Neural crest cell (in vitro differentiated cells): ENCODE data around the gene CLRN1. TPM values are rescaled to one million over a fixed set of nuclear protein-coding genes. Genes with fewer than 3 reads are reported as not detected.

ENCODE experiments used
- DNase-seq: peaks from one replicate; pipeline ENCODE4 v3.0.0; 2021; ENCODE audit warnings: low read depth, mixed read lengths, low spot score
- H3K27ac Mint-ChIP-seq: one replicate; pipeline ENCODE4 v1.8.0; 2021; ENCODE audit warnings: mild to moderate bottlenecking, mixed read lengths; ENCODE audit not compliant: unreplicated experiment
- H3K27me3 Mint-ChIP-seq: 2 replicates; pipeline ENCODE4 v1.8.0; 2021; ENCODE audit warnings: low read depth, mild to moderate bottlenecking, mixed read lengths
- H3K36me3 Mint-ChIP-seq: 2 replicates; pipeline ENCODE4 v1.8.0; 2021; ENCODE audit warnings: low read depth, mild to moderate bottlenecking, mixed read lengths
- H3K4me1 Mint-ChIP-seq: 2 replicates; pipeline ENCODE4 v1.8.0; 2021; ENCODE audit warnings: mixed read lengths
- H3K4me3 Mint-ChIP-seq: one replicate; pipeline ENCODE4 v1.8.0; 2021; ENCODE audit warnings: mild to moderate bottlenecking, mixed read lengths
- H3K9me3 Mint-ChIP-seq: 2 replicates; pipeline ENCODE4 v1.8.0; 2021; ENCODE audit warnings: mixed read lengths
- CTCF ChIP-seq: fragments of 200-600 bp; sonication (generic); conservative IDR thresholded peaks from 2 replicates; pipeline ENCODE4 v1.5.0; 2021; ENCODE audit warnings: antibody characterized with exemption, mild to moderate bottlenecking
- total RNA-seq: library from RNA; stranded (reverse); gene quantifications from 2 replicates; pipeline ENCODE4 v1.2.1, GENCODE V29; 2021

The CLRN1 gene
- total RNA-seq, 1 donor from 2014 or later, result not detected

GRCh38 chr3:150975086-150975991 lies 2.8 kb upstream of the CLRN1 start:
- Mint-ChIP-seq H3K9me3 (no peaks in the 10 kb centered on the region), H3K27me3 (no peaks in the 10 kb centered on the region), H3K36me3 (no peaks in the 10 kb centered on the region), H3K4me1 (peaks cover 43% of the 10 kb centered on the region), H3K4me3 (no peak overlapping the region), H3K27ac (peak overlapping the region; percentile 13)
- DNase-seq, result no peak
- TF ChIP-seq CTCF, result no peak

DNA sequence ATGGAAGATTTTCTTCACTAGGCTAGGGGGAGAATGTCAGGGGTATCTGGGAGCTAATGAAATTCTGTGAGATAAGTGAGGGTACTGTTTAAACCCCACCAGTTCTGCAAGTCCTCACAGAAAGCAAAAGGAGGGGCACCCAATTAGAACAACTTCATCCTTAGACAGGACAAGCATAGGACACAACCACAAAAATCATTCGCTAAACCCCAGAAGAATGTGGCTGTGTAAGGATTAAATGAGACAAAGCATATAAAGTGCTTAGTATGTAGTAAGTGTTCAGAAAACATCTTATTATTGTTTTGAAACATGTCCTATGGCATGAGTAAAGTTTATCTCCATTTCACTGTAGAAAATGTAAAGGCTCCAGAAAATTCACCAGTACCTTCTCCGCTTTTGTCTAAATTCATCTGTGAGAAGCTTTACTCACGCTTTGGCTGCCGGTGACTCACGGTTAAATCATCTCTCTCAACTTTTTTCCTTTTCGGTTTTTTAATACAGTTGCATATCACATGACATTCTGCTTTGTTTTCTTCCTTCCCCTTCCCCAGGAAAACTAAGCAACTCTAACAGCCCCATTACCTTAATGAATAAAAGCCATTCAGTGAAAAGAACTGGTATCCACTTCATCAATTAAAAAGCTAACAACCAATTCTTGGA lies 1.7 kb downstream of the CLRN1 start:
- no peak overlapping the region for H3K27ac Mint-ChIP-seq
- peaks cover 36% of the 10 kb centered on the region for H3K4me1 Mint-ChIP-seq
- H3K9me3 Mint-ChIP-seq, result no peaks in the 10 kb centered on the region
- H3K27me3 Mint-ChIP-seq, result peaks cover 3% of the 10 kb centered on the region
- no peak for TF ChIP-seq CTCF
- no peak overlapping the region for H3K4me3 Mint-ChIP-seq
- no peaks in the 10 kb centered on the region for H3K36me3 Mint-ChIP-seq
- no peak for DNase-seq

DNA sequence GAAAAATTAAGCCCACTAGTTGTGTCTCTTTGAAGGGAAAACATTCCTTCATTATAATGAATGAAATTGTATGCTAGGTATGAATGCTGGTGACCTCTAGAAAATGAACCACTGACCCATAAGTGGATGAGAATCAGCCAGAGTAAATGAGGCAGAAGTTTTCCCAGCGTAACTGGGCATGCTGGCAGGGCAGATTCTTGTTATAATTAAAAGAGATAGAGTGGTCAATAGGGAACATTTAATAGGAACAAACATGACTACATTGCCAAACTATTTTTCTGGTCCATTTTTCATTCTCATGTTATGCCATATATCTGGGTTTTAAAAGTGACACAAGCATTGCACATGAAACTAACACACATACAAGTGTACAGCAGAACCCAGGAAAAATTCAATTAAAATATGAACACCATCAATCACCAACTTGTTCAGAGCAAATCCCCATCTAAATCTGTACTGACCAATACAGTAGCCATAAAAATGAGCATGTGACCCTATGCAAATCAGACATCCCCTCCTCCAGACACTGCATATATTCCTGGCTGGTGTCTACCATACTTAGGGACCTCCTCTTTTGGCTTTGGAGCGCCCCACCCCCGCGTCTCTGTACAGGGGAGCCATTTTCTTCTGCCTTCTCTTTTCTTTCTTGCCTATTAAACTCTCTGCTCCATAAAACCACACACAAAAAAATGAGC lies 4.0 kb downstream of the CLRN1 start:
- Mint-ChIP-seq H3K36me3 (no peaks in the 10 kb centered on the region), H3K4me1 (peaks cover 32% of the 10 kb centered on the region), H3K4me3 (no peak overlapping the region), H3K27ac (no peak overlapping the region), H3K9me3 (no peaks in the 10 kb centered on the region), H3K27me3 (peaks cover 6% of the 10 kb centered on the region)
- no peak for DNase-seq
- TF ChIP-seq CTCF, result no peak

DNA sequence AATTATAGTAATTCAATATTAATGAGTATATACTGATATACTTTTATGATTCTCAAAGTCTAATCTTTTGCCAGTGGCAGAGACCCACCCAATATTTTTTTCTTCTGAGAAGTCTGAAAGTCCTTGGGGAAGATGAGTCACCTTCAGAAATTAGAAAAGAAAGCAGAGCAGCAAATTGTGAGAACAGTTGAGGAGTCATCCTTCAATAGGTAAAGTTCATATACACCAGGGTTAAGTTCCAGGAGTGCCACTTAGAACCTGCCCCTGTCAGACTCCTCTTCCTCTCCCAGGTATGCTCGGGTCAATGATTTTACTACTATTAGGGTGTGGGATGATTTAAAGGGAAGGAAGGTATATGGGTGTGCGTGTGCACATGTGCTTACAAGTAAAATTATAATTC lies 7.1 kb downstream of the CLRN1 start:
- H3K27me3 Mint-ChIP-seq, result peaks cover 6% of the 10 kb centered on the region
- H3K4me3 Mint-ChIP-seq, result no peak overlapping the region
- H3K9me3 Mint-ChIP-seq, result no peaks in the 10 kb centered on the region
- DNase-seq, result no peak
- no peaks in the 10 kb centered on the region for H3K36me3 Mint-ChIP-seq
- H3K27ac Mint-ChIP-seq, result no peak overlapping the region
- TF ChIP-seq CTCF, result no peak
- peaks cover 10% of the 10 kb centered on the region for H3K4me1 Mint-ChIP-seq

DNA sequence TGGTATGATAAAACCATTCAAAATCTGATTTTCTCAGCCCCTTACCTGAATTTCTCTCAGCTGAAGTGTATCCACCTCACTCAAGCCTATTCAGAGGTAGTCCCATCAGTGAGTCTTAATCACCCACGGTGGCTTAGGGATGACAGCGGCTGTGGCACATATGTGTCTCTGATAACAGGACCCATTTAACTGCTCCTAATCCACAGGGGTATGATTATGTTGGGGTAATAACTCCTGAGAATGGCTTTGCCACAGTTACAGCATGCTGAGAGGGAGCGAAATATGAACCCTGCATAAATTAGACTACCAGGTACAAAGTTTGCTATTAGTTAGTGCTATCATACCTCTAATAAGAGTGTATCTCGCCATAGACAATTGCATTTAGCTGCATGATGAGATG lies 10.6 kb downstream of the CLRN1 start:
- Mint-ChIP-seq H3K4me1 (no peaks in the 10 kb centered on the region), H3K9me3 (no peaks in the 10 kb centered on the region), H3K27me3 (peaks cover 6% of the 10 kb centered on the region), H3K36me3 (no peaks in the 10 kb centered on the region), H3K4me3 (no peak overlapping the region), H3K27ac (no peak overlapping the region)
- TF ChIP-seq CTCF, result no peak
- no peak for DNase-seq
